NCI-H345 (cell line): ENCODE measurements around the gene FOXK1.

ENCODE experiments used
- DNase-seq: peaks from one replicate; lab custom pipeline; 2025; lab: John Stamatoyannopoulos, UW

The FOXK1 gene

GRCh38 chr7:4722960-4723630 lies 41.0 kb downstream of the FOXK1 start:
- no peak for DNase-seq

DNA sequence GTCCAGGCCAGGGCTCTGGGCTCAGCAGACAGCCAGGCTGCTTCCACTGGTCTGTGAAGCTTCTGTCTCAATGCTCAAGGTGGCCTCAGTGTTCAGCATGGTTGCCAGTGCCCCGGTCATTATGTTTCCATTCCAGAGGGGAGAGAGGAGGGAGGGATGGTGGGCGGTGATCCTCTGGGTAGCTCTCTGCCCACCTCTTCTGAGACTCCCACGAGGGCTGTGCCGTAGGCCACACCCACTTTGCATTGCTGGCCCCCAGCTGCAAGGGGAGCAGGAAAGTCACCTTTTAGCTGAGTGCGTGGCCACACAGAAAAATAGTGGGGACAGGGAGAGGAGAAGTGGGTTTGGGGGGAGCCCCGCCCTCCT lies 42.5 kb downstream of the FOXK1 start:
- DNase-seq = no peak

GRCh38 chr7:4725014-4725849 lies 43.1 kb downstream of the FOXK1 start:
- no peak for DNase-seq

- DNase-seq = no peak
These were observed 43.9 kb downstream of the FOXK1 start for GRCh38 chr7:4725850-4726450.

DNA sequence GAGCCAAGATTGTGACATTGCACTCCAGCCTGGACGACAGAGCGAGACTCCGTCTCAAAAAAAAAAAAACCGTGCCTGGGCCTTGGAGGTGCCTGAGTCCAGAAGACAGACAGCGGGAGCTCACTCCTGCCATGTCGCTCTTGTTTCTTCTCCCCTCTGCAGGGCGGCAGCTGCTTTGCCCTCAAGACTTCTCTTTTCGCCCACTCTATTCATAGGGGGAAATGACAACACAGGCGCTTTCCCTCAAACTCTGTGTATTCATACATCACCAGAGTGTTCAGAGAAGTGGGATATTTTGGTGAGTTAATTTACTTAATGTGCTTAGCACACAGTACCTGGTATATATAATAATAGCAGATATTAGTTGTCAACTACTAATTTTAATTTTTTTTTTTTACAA lies 44.5 kb downstream of the FOXK1 start:
- no peak for DNase-seq

- DNase-seq = no peak
These were observed 46.0 kb downstream of the FOXK1 start for GRCh38 chr7:4727914-4728705.

DNA sequence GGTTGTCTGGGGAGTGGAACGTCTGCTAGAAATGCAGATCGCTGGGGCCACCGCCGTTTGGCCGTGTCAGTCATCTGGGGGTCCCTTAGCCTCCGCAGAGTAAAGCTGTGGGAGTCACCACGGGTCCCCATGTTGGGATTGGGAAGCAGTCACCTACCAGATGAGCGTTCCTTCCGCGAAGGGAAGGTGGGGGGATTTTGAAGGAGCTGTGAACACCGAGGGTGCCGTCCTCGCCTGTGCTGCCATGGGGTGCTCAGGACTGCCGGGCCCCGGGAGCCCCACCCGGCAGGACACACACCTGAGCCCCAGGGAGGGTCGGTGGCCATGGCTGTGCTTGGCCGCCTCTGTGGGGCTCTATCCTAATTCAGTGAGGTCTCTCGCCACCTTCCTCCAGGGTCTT lies 47.2 kb downstream of the FOXK1 start:
- no peak for DNase-seq

GRCh38 chr7:4730276-4730675 lies 48.2 kb downstream of the FOXK1 start:
- no peak for DNase-seq

GRCh38 chr7:4730971-4731370 lies 48.9 kb downstream of the FOXK1 start:
- DNase-seq = no peak

GRCh38 chr7:4731803-4732202 lies 49.7 kb downstream of the FOXK1 start:
- DNase-seq = no peak

- no peak for DNase-seq
These were observed 51.9 kb downstream of the FOXK1 start for GRCh38 chr7:4733936-4734528.

DNA sequence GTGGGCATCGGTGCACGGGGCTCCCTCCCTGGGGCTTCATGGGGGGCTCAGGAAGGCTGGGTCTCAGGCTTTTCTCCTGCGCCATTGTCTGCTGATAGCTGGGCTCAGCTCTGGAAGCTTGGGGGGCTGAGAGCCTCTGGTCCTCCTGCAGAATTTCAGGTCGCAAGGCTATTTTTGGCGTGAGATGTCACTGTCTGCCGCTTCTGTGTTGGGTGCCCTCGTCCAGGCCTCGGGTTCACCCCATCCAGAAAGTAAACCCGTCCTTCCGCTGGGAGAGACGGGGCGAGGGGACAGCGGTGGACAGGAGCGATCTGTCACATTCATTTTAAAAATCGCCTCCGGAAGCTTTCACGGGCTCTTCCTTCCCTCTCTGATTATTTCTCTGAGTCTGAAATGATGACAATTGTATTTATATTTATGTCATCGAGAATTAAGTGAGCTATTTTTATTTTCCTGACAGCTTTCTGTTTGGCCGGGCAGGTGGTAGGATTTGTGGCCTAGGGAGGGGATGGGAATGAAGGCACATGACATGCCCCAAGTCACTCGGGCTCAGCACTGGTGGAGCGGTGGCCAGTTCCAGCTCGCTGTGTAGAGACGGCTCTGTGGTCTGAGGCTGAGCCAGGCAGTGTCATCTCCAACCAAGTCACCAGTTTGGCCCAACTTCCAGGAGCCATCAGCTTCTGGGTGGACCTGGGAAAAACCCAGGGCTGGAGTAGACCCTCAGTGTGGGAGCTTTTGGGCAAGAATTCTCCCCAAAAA lies 52.7 kb downstream of the FOXK1 start:
- DNase-seq = no peak

- no peak for DNase-seq
These were observed 55.2 kb downstream of the FOXK1 start for GRCh38 chr7:4737300-4737699.

DNA sequence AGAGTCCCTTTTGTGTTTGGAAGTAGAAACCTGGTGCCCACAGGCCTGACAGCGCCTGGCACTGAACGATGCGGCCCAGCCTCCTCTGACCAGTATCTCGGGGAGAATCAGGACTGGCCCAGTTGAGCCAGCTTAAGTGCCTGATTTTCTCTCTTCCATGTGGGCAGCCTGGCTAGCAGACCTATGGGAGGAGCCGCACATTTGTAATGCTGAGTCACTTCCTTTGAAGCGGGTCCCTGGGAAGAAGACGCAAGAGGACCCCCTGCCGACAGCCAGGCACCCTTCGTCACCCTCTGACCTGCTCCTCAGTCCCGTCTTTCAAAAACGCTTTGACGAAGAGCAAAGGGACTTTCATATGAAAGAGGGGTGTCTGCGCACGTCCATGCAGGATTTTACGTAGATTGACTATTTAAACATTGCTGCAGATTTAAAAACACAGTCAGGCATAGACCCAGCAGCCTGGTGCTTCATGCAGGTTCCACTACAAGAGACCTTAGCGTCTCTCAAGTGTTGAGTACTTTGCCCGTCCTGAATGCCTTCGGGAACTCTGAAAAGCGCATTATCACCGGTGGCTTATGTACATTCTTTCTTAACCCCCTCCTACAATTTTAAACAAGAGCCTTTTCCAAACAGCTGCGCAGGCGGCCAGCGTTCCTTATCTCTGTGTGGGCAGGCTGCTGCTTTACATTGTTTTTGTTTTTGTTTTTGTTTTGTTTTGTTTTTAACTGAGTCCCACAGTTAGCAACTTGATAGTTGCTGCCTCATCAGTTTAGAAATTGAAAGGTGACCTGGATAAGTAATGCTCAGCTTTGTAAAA lies 56.8 kb downstream of the FOXK1 start:
- no peak for DNase-seq

DNA sequence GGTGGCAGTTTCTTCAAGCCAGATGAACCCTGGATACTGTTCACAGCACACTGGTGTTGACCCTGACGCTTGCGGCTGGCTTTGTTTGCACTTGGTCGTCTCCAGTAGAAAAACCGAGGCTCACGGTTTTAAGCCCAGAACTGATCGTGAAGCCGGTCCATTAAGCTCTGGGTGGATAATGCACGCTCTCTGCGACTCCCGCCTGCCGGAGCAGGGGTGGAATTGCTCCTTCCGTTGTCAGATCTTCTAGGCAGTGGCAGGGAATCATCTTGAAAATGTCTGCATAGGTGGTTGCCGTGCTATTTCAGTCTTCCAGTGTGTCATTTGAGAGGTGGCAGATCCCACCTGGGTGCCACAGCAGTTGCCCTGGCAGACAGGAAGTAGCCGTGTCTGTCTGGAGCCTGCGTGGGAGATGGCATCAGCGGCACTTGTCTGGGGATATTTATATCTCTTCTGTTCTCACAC lies 57.5 kb downstream of the FOXK1 start:
- DNase-seq = no peak

GRCh38 chr7:4740796-4741195 lies 58.7 kb downstream of the FOXK1 start:
- no peak for DNase-seq

GRCh38 chr7:4742051-4742573 lies 60.0 kb downstream of the FOXK1 start:
- DNase-seq = no peak

DNA sequence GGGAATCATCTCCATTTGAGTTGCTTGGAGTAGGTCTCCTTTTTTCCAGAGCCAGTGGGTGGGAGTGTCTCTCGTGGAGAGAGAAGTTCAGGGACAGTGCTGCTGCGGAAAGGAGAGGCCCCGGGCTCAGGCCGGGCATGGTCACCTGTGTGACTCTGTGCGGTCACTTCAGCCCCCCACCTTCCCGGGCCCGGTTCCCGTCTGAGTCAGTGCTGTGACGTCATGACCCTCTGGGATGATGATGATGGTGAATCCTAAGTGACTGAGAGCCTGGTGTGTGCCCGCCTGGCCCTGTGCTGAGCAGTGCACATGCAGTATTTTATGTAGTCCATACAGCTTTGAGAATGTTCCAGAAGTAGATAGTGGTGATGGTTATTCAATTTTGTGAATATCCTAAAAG lies 60.8 kb downstream of the FOXK1 start:
- no peak for DNase-seq

GRCh38 chr7:4744391-4745264 lies 62.5 kb downstream of the FOXK1 start:
- DNase-seq = peak; percentile 89
